Esophagus squamous epithelium (tissue), 5 donors: ENCODE measurements around the gene OPN3. TPM values are rescaled to one million over a fixed set of nuclear protein-coding genes. Genes with fewer than 3 reads are reported as not detected.
"Not testable (repeated sequence)": the region's sequence is repeated elsewhere in the genome, so short reads cannot be mapped to it uniquely, and the experiment has no call there.

Experiments used
- DNase-seq: peaks from one replicate; lab custom pipeline; 2025; lab: John Stamatoyannopoulos, UW
- H3K27ac ChIP-seq, 4 donors: fragments of 200-600 bp; sonication (generic); one replicate each; pipeline ENCODE4 v1.5.1; 2016 to 2019; ENCODE audit warnings: mild to moderate bottlenecking in 1 of 4
- H3K27me3 ChIP-seq, 4 donors: fragments of 200-600 bp; sonication (generic); 1 replicate in 3 of 4; 2 replicates in 1 of 4; pipeline versions ENCODE4 v1.5.1 to v1.6.0; 2017 to 2021; ENCODE audit warnings: antibody characterized with exemption in 1 of 4
- H3K36me3 ChIP-seq, 3 donors: fragments of 200-600 bp; sonication (generic); one replicate each; pipeline ENCODE4 v1.5.1; 2016 to 2019
- H3K4me1 ChIP-seq, 3 donors: fragments of 200-600 bp; sonication (generic); one replicate each; pipeline ENCODE4 v1.5.1; 2017 to 2019
- H3K4me3 ChIP-seq, 4 donors: fragments of 200-600 bp; sonication (generic); 1 replicate in 3 of 4; 2 replicates in 1 of 4; pipeline ENCODE4 v1.5.1; 2016 to 2019; ENCODE audit warnings: mild to moderate bottlenecking in 2 of 4, moderate library complexity in 1 of 4
- H3K9me3 ChIP-seq, 3 donors: fragments of 200-600 bp; sonication (generic); one replicate each; pipeline ENCODE4 v1.5.1; 2016 to 2019
- CTCF ChIP-seq, 6 experiments: fragments of 450-650 bp in 4 of 6; fragments of 200-600 bp in 2 of 6; sonication (generic) in 2 of 6; IDR thresholded peaks; one replicate each; pipeline ENCODE4 v1.5.1; 2016 to 2019; ENCODE audit warnings: antibody characterized with exemption in 6 of 6, mild to moderate bottlenecking in 4 of 6, moderate library complexity in 4 of 6
- POLR2A ChIP-seq, 4 donors: fragments of 450-650 bp; IDR thresholded peaks; one replicate each; pipeline ENCODE4 v1.6.1; 2017; ENCODE audit warnings: antibody characterized with exemption in 4 of 4, mild to moderate bottlenecking in 4 of 4, moderate library complexity in 3 of 4
- WGBS, 2 donors: methylation state at CpG; one replicate each; pipeline ENCODE4 v1.1.5; 2018; 5-methylcytosine and 5-hydroxymethylcytosine counted together
- intact Hi-C: fragments of 100-400 bp; cut with DNase I; formaldehyde crosslinking; loops from one replicate; pipeline ENCODE4 v1.15.0; 2022
- total RNA-seq, 4 donors: library from RNA; depleted of rRNA; stranded (reverse); fragments of >200 nt; gene quantifications; one replicate each; pipeline ENCODE4 v1.1.0, GENCODE V29; 2016
- donor health status: DM: yes; HTN: yes; CAD: no.

OPN3 gene
- 10 to 100 TPM; 16.9 to 23.8 (median 21.9) TPM for total RNA-seq

GRCh38 chr1:241640149-241640866, at the start of gene OPN3, which contains the start of gene CHML:
Gene OPN3 (minus strand): TSS chr1:241640369. CDS start chr1:241640254, 115 bp downstream.
Gene CHML (minus strand): TSS chr1:241640369. CDS start chr1:241635766, 4,603 bp downstream.
- H3K4me1 ChIP-seq, result peaks cover 0 to 48% (median 17%) of the 10 kb centered on the region in 3 donors
- H3K36me3 ChIP-seq, result peaks cover 0 to 4% (median 0%) of the 10 kb centered on the region in 3 donors
- peak; percentile 48 for DNase-seq
- peak within 1 kb of the TSS; percentile 89 to 94 (median 92) for H3K27ac ChIP-seq
- H3K9me3 ChIP-seq, result no peaks in the 10 kb centered on the region
- TF ChIP-seq CTCF (IDR thresholded peaks at IDR 0.05), result peak in 2 of 6 experiments; percentile 10 to 35
- TF ChIP-seq POLR2A (IDR thresholded peaks at IDR 0.05), result peak in 3 of 4 donors; percentile 71 to 89 (median 88)
- WGBS, 2 donors, result 24 to 34% methylated on average over 6 to 9 of the region's 81 CpGs
- H3K27me3 ChIP-seq, result no peaks in the 10 kb centered on the region
- peak within 1 kb of the TSS; percentile 82 to 90 (median 84) for H3K4me3 ChIP-seq
- intact Hi-C loops, result no loop called here

- WGBS, 2 donors, result 4 to 23% methylated on average over 2 of the region's 2 CpGs
- Histone ChIP-seq H3K36me3 (no peaks in the 10 kb centered on the region), H3K27ac (peak overlapping the region in 1 of 4 donors; percentile 9), H3K4me1 (peaks cover 0 to 17% (median 7%) of the 10 kb centered on the region in 3 donors), H3K27me3 (no peaks in the 10 kb centered on the region), H3K9me3 (no peaks in the 10 kb centered on the region), H3K4me3 (no peak overlapping the region)
- intact Hi-C loops, result no loop called here
- TF ChIP-seq POLR2A (IDR thresholded peaks at IDR 0.05) (no peak), CTCF (IDR thresholded peaks at IDR 0.05) (no peak)
- no peak for DNase-seq
Measured at GRCh38 chr1:241688940-241689368, 48.8 kb upstream of the OPN3 start.

GRCh38 chr1:241684108-241684507, 43.9 kb upstream of the OPN3 start:
- H3K27me3 ChIP-seq, result no peaks in the 10 kb centered on the region
- peaks cover 0 to 7% (median 0%) of the 10 kb centered on the region in 3 donors for H3K4me1 ChIP-seq
- H3K9me3 ChIP-seq, result no peaks in the 10 kb centered on the region
- no peaks in the 10 kb centered on the region for H3K36me3 ChIP-seq
- no peak overlapping the region for H3K4me3 ChIP-seq
- no peak overlapping the region for H3K27ac ChIP-seq
- DNase-seq, result no peak
- no peak for TF ChIP-seq POLR2A (IDR thresholded peaks at IDR 0.05)
- no peak for TF ChIP-seq CTCF (IDR thresholded peaks at IDR 0.05)
- intact Hi-C loops, result no loop called here
- 87 to 97% methylated on average over 1 of the region's 1 CpG for WGBS, 2 donors

- Histone ChIP-seq H3K4me3 (no peak overlapping the region), H3K36me3 (no peaks in the 10 kb centered on the region), H3K4me1 (no peaks in the 10 kb centered on the region), H3K27ac (no peak overlapping the region), H3K9me3 (no peaks in the 10 kb centered on the region), H3K27me3 (no peaks in the 10 kb centered on the region)
- intact Hi-C loops, result no loop called here
- WGBS, 2 donors, result 92 to 100% methylated on average over 2 of the region's 2 CpGs
- TF ChIP-seq CTCF (IDR thresholded peaks at IDR 0.05), result no peak
- no peak for TF ChIP-seq POLR2A (IDR thresholded peaks at IDR 0.05)
- DNase-seq, result no peak
Measured at GRCh38 chr1:241682921-241683320, 42.8 kb upstream of the OPN3 start.

GRCh38 chr1:241681861-241682448, 41.8 kb upstream of the OPN3 start:
- WGBS, 2 donors, result 59 to 67% methylated on average over 4 of the region's 4 CpGs
- H3K4me3 ChIP-seq, H3K27ac ChIP-seq, DNase-seq, H3K36me3 ChIP-seq, H3K4me1 ChIP-seq, H3K9me3 ChIP-seq, intact Hi-C loops, H3K27me3 ChIP-seq: not testable (repeated sequence)
